Measurements from ENCODE around the gene CHGA.

The CHGA gene

DNA sequence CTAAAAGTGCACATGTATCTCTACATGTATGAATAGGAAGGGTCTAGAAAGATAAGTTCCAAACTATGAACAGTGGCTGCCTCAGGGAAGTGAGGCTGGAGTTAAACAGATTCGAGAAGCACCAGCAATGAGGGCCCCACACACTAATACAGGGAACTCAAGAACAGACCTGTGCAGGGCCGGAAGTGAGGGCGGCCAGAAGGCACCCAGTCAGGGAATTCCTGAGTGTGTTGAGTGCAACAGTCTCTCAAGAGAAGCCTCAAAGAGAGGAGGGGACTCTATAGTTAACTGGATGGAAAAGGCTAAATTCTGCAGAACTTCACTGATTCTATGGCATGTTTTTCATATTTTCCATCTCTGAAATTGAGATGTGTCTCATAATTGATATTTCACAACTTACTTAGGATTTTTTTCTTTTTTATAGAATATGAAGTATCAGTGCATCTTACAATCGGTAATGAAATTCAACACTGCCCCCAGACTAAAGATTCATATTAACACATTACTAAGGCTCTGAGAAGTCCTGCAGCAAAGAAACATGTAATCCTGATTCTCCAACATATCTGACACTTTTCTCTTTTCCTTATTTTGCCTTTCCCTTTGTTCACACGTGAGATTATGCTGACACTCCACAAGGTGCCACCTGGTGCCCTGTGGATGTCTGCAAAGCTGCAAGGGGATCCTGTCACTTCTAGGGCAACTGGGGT is 61.3 kb downstream of the CHGA start:
- DNase-seq (ENCODE audit: low read depth) = no peak
